CD4-positive, alpha-beta T cell treated with Interleukin-15 for 1 hour (primary cell): Measurements from ENCODE around the gene PFDN1.
"Not testable (repeated sequence)": the region's sequence is repeated elsewhere in the genome, so short reads cannot be mapped to it uniquely, and the experiment has no call there.

Source experiments
- DNase-seq: peaks from one replicate; pipeline ENCODE4 v3.0.0-alpha.2; 2020

The PFDN1 gene

GRCh38 chr5:140205952-140206351, 96.9 kb downstream of the PFDN1 start:
- no peak for DNase-seq

- no peak for DNase-seq
Measured at GRCh38 chr5:140205216-140205615, 97.7 kb downstream of the PFDN1 start.

- no peak for DNase-seq
Measured at GRCh38 chr5:140202610-140203009, 100.3 kb downstream of the PFDN1 start.

DNA sequence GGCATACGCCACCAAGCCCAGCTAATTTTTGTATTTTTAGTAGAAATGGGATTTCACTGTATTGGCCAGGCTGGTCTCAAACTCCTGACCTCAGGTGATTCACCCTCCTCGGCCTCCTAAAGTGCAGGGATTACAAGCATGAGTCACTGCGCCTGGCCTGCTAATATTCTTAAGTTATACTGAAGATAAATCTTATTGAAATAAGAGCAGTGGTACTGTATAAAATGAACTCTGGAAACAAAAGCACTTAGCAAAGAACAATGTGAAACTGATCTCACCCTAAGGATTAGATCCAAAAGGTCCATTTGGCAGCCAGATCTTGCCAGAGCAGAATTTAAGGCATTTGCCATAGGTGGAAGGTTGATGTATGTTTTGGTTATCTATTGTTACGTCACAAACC, 100.8 kb downstream of the PFDN1 start:
- DNase-seq, result no peak

- DNase-seq, result not testable (repeated sequence)
Measured at GRCh38 chr5:140198915-140199314, 104.0 kb downstream of the PFDN1 start.

DNA sequence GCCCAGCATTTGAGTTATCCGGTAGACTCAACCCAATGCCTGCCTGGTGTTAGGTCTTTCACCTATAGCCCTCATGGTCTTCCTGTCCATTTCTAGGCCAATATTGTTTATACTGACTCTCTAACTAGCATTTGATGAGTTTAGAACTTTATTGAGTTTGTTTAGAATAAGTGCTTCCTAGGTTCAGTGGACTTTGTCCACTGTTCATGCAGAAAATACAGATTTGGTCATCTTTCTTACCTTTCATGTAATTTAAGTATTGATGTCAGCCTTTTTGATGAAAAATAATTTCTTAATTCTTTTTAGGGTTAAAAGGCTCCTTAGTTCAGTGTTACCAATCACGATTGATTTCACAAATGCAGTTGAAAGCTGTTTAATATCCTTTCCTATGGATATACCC, 105.9 kb downstream of the PFDN1 start:
- no peak for DNase-seq

DNA sequence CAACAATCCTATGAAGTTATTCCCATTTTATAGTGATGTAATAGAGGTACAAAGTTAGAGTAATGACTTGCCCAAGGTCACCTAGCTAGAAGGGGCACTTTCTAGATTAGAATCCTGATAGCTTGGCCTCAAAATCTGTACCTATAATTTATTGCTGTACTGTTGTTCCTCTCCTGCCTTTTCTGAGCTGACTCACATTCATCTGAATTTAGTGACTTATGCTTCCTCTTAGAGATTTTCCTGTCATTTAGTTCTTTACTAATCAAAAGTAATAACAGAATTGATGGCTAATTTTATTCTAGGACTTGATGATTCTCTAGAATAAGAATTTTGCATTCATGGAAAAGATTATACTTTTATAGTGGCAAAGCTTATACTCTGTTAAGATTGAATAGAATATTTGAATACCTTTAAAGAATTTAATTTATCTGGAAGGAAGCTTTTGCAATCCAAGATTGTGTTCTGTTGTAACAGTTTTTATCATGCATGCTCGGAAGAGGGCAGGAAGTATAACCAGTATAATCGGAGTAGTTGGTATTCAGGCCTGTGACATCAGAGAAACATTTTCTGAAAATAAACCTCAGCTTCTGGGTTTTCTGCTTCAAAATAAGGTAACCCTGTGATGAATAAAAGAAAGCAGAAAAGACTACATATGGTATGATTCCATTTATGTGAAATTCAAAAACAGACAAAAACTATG, 106.6 kb downstream of the PFDN1 start:
- no peak for DNase-seq
